Kidney tubule cell (primary cell): Measurements from ENCODE around the gene RNF5.
A peak's percentile ranks its signal among the peaks of the same experiment; 100 is the strongest.
"Not testable (repeated sequence)": the region's sequence is repeated elsewhere in the genome, so short reads cannot be mapped to it uniquely, and the experiment has no call there.

Experiments used
- DNase-seq: peaks from one replicate; pipeline ENCODE4 v3.0.0-alpha.2; 2018; ENCODE audit warnings: low spot score

RNF5 gene

DNA sequence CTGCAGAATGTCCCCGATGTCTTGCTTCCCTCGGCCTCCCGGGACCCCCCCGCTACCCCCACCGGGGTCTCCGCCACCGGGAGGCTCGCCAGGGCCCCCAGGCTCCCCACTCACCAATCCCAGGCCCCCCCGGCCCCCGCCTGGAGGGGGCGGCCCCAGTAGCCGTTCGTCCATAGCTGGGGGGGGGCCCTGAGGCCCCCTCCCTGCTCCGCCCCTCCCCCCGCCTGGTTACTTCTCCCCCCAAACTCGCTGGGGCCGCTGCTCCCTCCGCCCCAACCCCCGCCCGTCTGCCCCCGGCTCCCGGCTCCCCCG is 11.5 kb downstream of the RNF5 start:
- DNase-seq = no peak

- DNase-seq = peak; percentile 90
Measured at GRCh38 chr6:32190054-32190851, 12.0 kb downstream of the RNF5 start, which contains the start of gene PBX2. Gene PBX2, minus strand, starts transcription at chr6:32190202. Its CDS starts 287 bp downstream, at chr6:32189915.

GRCh38 chr6:32190911-32191677 is 12.9 kb downstream of the RNF5 start:
- DNase-seq = no peak

DNA sequence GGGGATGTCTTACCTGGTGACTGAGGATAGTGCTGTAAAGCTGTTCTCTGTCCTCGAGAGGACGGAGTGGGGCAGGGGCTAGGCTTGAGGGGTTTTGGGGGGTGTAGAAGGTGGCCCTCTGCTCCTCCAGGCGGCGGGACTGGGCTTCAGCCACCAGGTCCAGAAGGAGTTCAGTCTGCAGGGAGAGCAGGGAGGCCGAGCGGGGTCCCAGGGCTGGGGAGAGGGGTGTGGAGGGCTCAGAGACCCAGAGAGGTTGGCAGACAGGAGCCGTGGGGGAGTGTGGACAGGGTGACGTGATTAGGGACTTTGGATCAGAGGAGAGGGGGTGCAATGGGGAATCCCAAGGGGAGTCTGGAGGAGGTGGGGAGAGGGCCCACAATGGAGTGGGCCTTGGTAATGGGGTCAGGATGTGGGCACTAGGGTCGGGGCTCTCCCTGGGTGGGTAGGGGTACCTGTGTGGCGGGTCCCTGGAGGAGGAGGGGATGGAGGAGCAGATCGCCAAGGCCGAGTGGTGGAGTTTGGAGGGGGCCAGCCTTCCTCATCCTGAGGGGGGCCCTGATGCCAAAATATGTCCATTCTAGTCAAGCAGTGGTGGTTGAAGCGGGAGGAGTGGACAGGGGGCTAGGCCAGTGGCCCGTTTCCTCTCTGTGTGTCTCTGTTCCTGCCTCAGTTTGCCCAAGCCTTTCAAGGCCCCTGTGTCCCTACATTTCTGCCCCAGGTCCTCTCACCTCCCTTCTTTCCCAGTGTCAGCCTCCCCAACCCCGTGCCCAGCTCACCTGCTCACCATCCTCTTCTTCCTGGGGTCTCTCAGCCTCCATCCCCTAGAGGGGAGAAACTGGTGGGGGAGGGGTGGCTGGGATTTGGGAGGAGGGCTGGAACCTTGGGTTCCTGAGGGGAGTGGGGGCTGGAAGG is 13.7 kb downstream of the RNF5 start:
- DNase-seq = no peak

GRCh38 chr6:32192608-32193039 is 14.4 kb downstream of the RNF5 start, which contains the start of gene GPSM3:
Gene GPSM3, minus strand, starts transcription at chr6:32192643. Its CDS starts 130 bp downstream, at chr6:32192513.
- DNase-seq = no peak

- not testable (repeated sequence) for DNase-seq
Measured at GRCh38 chr6:32193096-32193495, 14.9 kb downstream of the RNF5 start.

DNA sequence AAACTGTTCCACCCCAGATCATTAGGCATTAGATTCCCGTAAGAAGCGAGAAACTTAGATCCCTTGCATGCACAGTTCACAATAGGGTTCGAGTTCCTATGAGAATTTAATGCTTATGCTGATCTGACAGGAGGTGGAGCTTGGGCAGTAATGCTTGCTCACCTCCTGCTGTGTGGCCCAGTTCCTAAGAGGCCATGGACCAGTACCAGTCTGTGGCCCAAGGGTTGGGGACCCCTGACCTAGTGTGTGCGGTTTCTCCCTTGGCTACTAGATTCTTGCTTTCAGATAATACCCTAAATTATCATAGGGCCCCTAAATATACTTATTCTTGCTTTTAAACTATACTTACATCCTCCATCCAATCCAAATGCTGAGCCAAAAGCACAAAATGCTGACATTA is 16.2 kb downstream of the RNF5 start:
- no peak for DNase-seq

DNA sequence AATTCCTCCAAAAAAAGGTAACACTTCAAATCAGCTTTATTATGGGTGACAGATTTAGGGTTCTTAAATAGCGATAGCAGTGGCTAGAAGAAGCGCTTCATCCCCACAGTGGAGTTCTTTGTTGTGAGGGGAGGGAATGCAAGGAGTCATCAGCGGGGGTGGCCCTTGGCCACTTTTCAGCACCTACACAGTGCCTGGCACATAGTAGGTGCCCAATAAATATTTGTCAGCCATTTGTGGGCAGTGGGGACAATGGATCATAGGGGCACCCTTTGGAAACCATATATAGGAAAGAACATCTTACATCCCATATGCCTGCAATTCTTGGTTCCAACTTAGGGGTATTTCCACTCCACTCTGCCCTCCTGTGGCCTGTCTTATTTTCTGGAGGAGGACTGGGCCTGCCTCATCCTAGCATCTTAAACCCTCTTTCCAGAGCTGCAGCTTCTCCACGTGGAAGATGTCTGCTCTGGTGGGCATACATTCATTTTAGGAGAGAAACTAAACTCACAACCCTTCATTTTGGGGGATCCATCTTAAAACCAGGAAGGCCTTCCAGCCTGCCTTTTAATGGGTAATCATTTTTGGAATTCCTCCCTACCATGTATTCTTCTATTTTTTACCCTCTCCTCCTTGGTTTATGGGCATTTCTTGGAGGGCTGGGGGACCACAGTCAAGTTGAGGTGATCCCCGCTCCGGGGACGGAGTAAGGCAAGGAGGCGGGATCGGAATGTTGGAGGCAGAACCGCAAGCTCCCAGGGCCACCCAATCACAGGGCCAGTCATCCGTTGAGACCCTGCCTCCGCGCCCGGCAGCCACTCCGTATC is 16.8 kb downstream of the RNF5 start:
- peak; percentile 57 for DNase-seq

- DNase-seq = peak; percentile 100
Measured at GRCh38 chr6:32195652-32195901, 17.4 kb downstream of the RNF5 start.

DNA sequence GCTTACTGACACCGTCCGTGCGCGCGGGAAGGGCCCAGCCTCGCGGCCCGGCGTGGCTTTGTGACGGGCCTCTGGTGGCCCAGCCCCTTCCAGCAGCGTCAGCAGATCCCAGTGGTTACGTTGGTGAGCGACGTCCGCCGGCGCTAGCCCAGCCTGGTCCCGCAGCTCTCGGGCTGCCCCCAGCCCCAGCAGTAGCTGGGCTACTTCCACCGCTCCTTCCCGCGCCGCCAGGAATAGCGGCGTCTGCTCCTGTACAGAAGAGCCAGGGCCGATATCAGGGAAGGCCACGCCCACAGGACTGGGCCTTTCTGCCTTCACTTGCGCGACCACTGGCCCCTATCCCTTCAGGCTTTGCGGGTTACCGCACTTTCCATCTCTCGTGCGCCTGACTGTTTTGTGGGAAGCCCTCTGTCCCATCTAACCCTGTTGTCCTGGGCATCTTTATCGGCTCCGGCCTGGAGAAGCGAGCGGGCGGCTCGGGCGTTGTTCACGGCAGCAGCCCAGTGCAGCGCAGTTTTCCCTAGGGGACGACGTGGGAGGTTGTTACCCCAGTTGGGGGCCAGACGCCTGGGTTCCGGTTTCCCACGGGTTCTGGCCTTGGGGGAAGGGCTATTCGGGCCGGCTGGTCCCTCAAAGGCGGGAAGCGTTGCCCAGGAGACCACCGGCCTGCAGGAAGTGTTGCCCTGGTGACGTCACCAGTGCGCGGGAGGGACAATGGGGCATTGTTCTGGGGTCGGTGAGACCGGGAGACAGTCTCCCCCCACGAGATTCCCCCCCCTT is 17.9 kb downstream of the RNF5 start:
- DNase-seq = peak; percentile 83

DNA sequence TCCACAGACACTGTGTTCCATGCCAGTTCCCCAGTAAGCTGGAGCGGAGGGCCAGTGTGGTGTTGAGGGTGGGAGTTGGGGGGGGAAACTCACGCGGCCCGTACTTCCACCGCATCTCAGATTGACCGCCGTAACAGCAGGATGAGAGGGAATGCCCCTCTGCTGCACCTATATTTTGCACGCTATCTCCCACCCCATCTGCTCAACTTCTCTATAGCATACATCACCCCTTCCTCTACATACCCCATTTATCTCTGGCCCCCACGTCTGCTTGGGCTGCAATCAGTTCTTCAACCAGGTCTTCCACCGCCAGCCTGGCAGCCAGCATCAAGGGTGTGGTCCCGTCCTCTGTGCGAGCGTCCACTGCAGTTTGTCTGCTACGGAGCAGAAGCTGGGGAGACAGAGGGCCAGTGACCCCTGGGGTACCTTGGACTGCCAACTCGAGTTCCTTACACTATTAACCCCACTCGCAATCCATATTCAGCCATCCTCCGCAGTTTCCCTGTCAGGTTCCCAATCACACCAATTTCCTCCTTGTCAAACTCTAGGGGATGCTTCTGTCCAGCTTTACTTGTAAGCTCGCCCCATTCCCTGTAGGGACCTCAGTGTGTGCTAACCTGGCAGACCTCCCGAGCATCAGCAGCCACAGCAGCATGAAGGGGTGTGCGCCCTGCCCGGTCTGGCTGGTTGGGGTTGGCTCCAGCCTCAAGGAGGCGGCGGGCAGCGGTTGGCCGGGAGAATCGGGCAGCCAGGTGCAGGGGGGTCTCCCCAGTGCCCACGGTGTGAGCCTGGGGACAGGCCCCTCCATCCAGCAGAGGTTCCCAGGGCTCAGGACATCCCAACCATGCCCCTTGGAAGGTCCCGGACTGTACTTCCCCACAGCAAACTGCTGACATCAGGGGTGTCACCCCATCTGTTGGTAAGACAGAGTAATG is 18.7 kb downstream of the RNF5 start:
- DNase-seq = no peak

GRCh38 chr6:32198345-32198696 is 20.1 kb downstream of the RNF5 start:
- DNase-seq = no peak

GRCh38 chr6:32198866-32199265 is 20.7 kb downstream of the RNF5 start:
- no peak for DNase-seq

- no peak for DNase-seq
Measured at GRCh38 chr6:32200711-32201475, 22.7 kb downstream of the RNF5 start.

DNA sequence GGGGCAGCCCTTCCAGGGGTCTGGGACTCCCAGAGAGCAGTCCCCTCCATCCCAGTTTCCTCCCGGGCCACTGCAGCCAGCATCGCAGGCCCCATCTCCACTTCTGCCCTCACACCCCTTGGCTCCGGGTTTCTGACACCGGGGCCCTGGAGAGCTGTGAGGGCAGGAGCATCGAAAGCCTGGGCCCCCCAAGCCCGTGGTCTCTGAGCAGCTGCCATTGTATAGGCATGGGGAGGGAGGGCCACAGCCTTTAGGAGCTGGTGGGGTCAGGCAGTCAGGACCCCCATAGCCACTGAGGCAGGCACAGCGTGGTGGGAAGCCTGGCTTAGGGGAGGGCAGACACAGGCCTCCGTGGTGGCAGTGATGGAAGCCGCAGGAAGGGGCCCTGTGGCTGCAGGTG is 24.0 kb downstream of the RNF5 start:
- DNase-seq = no peak

- DNase-seq = no peak
Measured at GRCh38 chr6:32203426-32204267, 25.4 kb downstream of the RNF5 start.

DNA sequence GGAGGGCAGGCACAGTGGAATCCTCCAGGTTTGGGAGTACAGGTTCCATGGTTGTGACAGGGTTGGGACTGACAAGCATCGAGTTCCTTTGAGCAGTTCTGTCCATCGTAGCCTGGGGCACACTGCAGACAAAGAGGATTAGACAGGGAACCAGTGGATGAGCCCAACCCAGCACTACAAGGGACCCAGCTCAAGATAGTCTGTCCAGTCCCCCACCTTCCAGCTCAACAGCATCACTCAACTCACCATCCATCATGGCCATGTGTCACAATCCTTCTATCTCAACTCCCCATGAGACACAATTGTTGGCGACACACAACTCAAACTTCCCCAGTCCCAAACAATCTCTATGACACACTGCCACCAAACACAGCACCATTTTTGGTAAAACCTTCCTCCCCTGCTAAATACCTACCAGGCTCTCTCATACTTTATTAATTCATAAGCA is 26.1 kb downstream of the RNF5 start:
- no peak for DNase-seq

DNA sequence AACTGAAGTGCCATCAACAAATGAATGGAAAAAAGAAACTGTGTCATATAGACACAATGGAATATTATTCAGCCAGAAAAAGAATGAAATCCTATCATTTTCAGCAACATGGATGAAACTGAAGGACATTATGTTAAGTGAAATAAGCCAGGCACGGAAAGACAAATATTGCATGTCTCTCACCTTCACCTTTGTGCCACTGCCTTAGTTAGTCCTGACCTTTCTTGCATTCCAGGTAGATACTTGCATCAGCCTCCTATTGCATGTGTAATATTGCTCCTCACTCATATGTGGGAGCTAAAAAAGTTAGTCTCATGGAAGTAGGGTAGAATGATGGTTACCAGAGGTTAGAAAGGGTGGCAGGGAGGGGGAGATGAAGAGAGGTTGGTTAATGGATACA is 30.8 kb downstream of the RNF5 start:
- no peak for DNase-seq
